ENCODE results near the gene NFAT5.

Gene NFAT5

GRCh38 chr16:69606985-69607384, 41.2 kb downstream of the NFAT5 start:
- Histone ChIP-seq H3K36me3 (ENCODE audit: control insufficient read depth in 1 of 2, insufficient read depth in 2 of 2, low read length in 2 of 2) (no peaks in the 10 kb centered on the region), H3K4me3 (ENCODE audit: low read depth in 1 of 2, low read length in 2 of 2) (no peak overlapping the region), H3K4me1 (ENCODE audit: control insufficient read depth in 1 of 2, insufficient read depth in 2 of 2, low read length in 2 of 2) (peaks cover 0 to 10% of the 10 kb centered on the region in 2 donors), H3K27me3 (ENCODE audit: low read depth, low read length) (no peaks in the 10 kb centered on the region), H3K9me3 (ENCODE audit: control insufficient read depth in 1 of 2, low read length in 2 of 2) (no peaks in the 10 kb centered on the region), H3K27ac (ENCODE audit: low read length) (no peak overlapping the region)

GRCh38 chr16:69607674-69608073, 41.9 kb downstream of the NFAT5 start:
- Histone ChIP-seq H3K4me3 (ENCODE audit: low read depth in 1 of 2, low read length in 2 of 2) (no peak overlapping the region), H3K4me1 (ENCODE audit: control insufficient read depth in 1 of 2, insufficient read depth in 2 of 2, low read length in 2 of 2) (peaks cover 0 to 10% of the 10 kb centered on the region in 2 donors), H3K36me3 (ENCODE audit: control insufficient read depth in 1 of 2, insufficient read depth in 2 of 2, low read length in 2 of 2) (no peaks in the 10 kb centered on the region), H3K27ac (ENCODE audit: low read length) (no peak overlapping the region), H3K27me3 (ENCODE audit: low read depth, low read length) (no peaks in the 10 kb centered on the region), H3K9me3 (ENCODE audit: control insufficient read depth in 1 of 2, low read length in 2 of 2) (no peaks in the 10 kb centered on the region)

- H3K9me3 ChIP-seq (ENCODE audit: control insufficient read depth in 1 of 2, low read length in 2 of 2): no peaks in the 10 kb centered on the region
- no peaks in the 10 kb centered on the region for H3K27me3 ChIP-seq (ENCODE audit: low read depth, low read length)
- H3K4me3 ChIP-seq (ENCODE audit: low read depth in 1 of 2, low read length in 2 of 2): no peak overlapping the region
- no peak overlapping the region for H3K27ac ChIP-seq (ENCODE audit: low read length)
- H3K36me3 ChIP-seq (ENCODE audit: control insufficient read depth in 1 of 2, insufficient read depth in 2 of 2, low read length in 2 of 2): no peaks in the 10 kb centered on the region
- H3K4me1 ChIP-seq (ENCODE audit: control insufficient read depth in 1 of 2, insufficient read depth in 2 of 2, low read length in 2 of 2): peaks cover 5 to 19% of the 10 kb centered on the region in 2 donors
Measured at GRCh38 chr16:69610356-69610755, 44.6 kb downstream of the NFAT5 start.

- Histone ChIP-seq H3K4me1 (ENCODE audit: control insufficient read depth in 1 of 2, insufficient read depth in 2 of 2, low read length in 2 of 2) (peaks cover 5 to 24% of the 10 kb centered on the region in 2 donors), H3K27me3 (ENCODE audit: low read depth, low read length) (no peaks in the 10 kb centered on the region), H3K27ac (ENCODE audit: low read length) (no peak overlapping the region), H3K36me3 (ENCODE audit: control insufficient read depth in 1 of 2, insufficient read depth in 2 of 2, low read length in 2 of 2) (no peaks in the 10 kb centered on the region), H3K4me3 (ENCODE audit: low read depth in 1 of 2, low read length in 2 of 2) (no peak overlapping the region), H3K9me3 (ENCODE audit: control insufficient read depth in 1 of 2, low read length in 2 of 2) (no peaks in the 10 kb centered on the region)
Measured at GRCh38 chr16:69611103-69611640, 45.4 kb downstream of the NFAT5 start.

- Histone ChIP-seq H3K27me3 (ENCODE audit: low read depth, low read length) (no peaks in the 10 kb centered on the region), H3K4me3 (ENCODE audit: low read depth in 1 of 2, low read length in 2 of 2) (no peak overlapping the region), H3K4me1 (ENCODE audit: control insufficient read depth in 1 of 2, insufficient read depth in 2 of 2, low read length in 2 of 2) (peaks cover 5 to 33% of the 10 kb centered on the region in 2 donors), H3K9me3 (ENCODE audit: control insufficient read depth in 1 of 2, low read length in 2 of 2) (no peaks in the 10 kb centered on the region), H3K27ac (ENCODE audit: low read length) (peak overlapping the region; percentile 53), H3K36me3 (ENCODE audit: control insufficient read depth in 1 of 2, insufficient read depth in 2 of 2, low read length in 2 of 2) (peaks cover 0 to 4% of the 10 kb centered on the region in 2 donors)
Measured at GRCh38 chr16:69613378-69614154, 47.8 kb downstream of the NFAT5 start.

GRCh38 chr16:69615528-69615927, 49.8 kb downstream of the NFAT5 start:
- peaks cover 0 to 4% of the 10 kb centered on the region in 2 donors for H3K36me3 ChIP-seq (ENCODE audit: control insufficient read depth in 1 of 2, insufficient read depth in 2 of 2, low read length in 2 of 2)
- H3K9me3 ChIP-seq (ENCODE audit: control insufficient read depth in 1 of 2, low read length in 2 of 2): no peaks in the 10 kb centered on the region
- H3K4me3 ChIP-seq (ENCODE audit: low read depth in 1 of 2, low read length in 2 of 2): no peak overlapping the region
- H3K27me3 ChIP-seq (ENCODE audit: low read depth, low read length): no peaks in the 10 kb centered on the region
- no peak overlapping the region for H3K27ac ChIP-seq (ENCODE audit: low read length)
- peaks cover 10 to 43% of the 10 kb centered on the region in 2 donors for H3K4me1 ChIP-seq (ENCODE audit: control insufficient read depth in 1 of 2, insufficient read depth in 2 of 2, low read length in 2 of 2)

GRCh38 chr16:69616082-69616481, 50.3 kb downstream of the NFAT5 start:
- Histone ChIP-seq H3K36me3 (ENCODE audit: control insufficient read depth in 1 of 2, insufficient read depth in 2 of 2, low read length in 2 of 2) (peaks cover 0 to 4% of the 10 kb centered on the region in 2 donors), H3K4me3 (ENCODE audit: low read depth in 1 of 2, low read length in 2 of 2) (no peak overlapping the region), H3K27me3 (ENCODE audit: low read depth, low read length) (no peaks in the 10 kb centered on the region), H3K4me1 (ENCODE audit: control insufficient read depth in 1 of 2, insufficient read depth in 2 of 2, low read length in 2 of 2) (peaks cover 10 to 40% of the 10 kb centered on the region in 2 donors), H3K27ac (ENCODE audit: low read length) (no peak overlapping the region), H3K9me3 (ENCODE audit: control insufficient read depth in 1 of 2, low read length in 2 of 2) (no peaks in the 10 kb centered on the region)

GRCh38 chr16:69618307-69618706, 52.5 kb downstream of the NFAT5 start:
- Histone ChIP-seq H3K27ac (ENCODE audit: low read length) (no peak overlapping the region), H3K4me1 (ENCODE audit: control insufficient read depth in 1 of 2, insufficient read depth in 2 of 2, low read length in 2 of 2) (peaks cover 5 to 39% of the 10 kb centered on the region in 2 donors), H3K27me3 (ENCODE audit: low read depth, low read length) (no peaks in the 10 kb centered on the region), H3K36me3 (ENCODE audit: control insufficient read depth in 1 of 2, insufficient read depth in 2 of 2, low read length in 2 of 2) (peaks cover 0 to 4% of the 10 kb centered on the region in 2 donors), H3K4me3 (ENCODE audit: low read depth in 1 of 2, low read length in 2 of 2) (no peak overlapping the region), H3K9me3 (ENCODE audit: control insufficient read depth in 1 of 2, low read length in 2 of 2) (no peaks in the 10 kb centered on the region)

- Histone ChIP-seq H3K4me1 (ENCODE audit: control insufficient read depth in 1 of 2, insufficient read depth in 2 of 2, low read length in 2 of 2) (peaks cover 5 to 35% of the 10 kb centered on the region in 2 donors), H3K27me3 (ENCODE audit: low read depth, low read length) (no peaks in the 10 kb centered on the region), H3K4me3 (ENCODE audit: low read depth in 1 of 2, low read length in 2 of 2) (no peak overlapping the region), H3K9me3 (ENCODE audit: control insufficient read depth in 1 of 2, low read length in 2 of 2) (no peaks in the 10 kb centered on the region), H3K27ac (ENCODE audit: low read length) (no peak overlapping the region), H3K36me3 (ENCODE audit: control insufficient read depth in 1 of 2, insufficient read depth in 2 of 2, low read length in 2 of 2) (peaks cover 0 to 4% of the 10 kb centered on the region in 2 donors)
Measured at GRCh38 chr16:69618721-69619120, 53.0 kb downstream of the NFAT5 start.

- H3K9me3 ChIP-seq (ENCODE audit: control insufficient read depth in 1 of 2, low read length in 2 of 2): no peaks in the 10 kb centered on the region
- peaks cover 0 to 4% of the 10 kb centered on the region in 2 donors for H3K36me3 ChIP-seq (ENCODE audit: control insufficient read depth in 1 of 2, insufficient read depth in 2 of 2, low read length in 2 of 2)
- H3K27me3 ChIP-seq (ENCODE audit: low read depth, low read length): no peaks in the 10 kb centered on the region
- H3K27ac ChIP-seq (ENCODE audit: low read length): no peak overlapping the region
- H3K4me1 ChIP-seq (ENCODE audit: control insufficient read depth in 1 of 2, insufficient read depth in 2 of 2, low read length in 2 of 2): peaks cover 5 to 31% of the 10 kb centered on the region in 2 donors
- no peak overlapping the region for H3K4me3 ChIP-seq (ENCODE audit: low read depth in 1 of 2, low read length in 2 of 2)
Measured at GRCh38 chr16:69619514-69619913, 53.7 kb downstream of the NFAT5 start.

- Histone ChIP-seq H3K36me3 (ENCODE audit: control insufficient read depth in 1 of 2, insufficient read depth in 2 of 2, low read length in 2 of 2) (peaks cover 0 to 4% of the 10 kb centered on the region in 2 donors), H3K27me3 (ENCODE audit: low read depth, low read length) (no peaks in the 10 kb centered on the region), H3K4me1 (ENCODE audit: control insufficient read depth in 1 of 2, insufficient read depth in 2 of 2, low read length in 2 of 2) (peaks cover 5 to 31% of the 10 kb centered on the region in 2 donors), H3K4me3 (ENCODE audit: low read depth in 1 of 2, low read length in 2 of 2) (no peak overlapping the region), H3K9me3 (ENCODE audit: control insufficient read depth in 1 of 2, low read length in 2 of 2) (no peaks in the 10 kb centered on the region), H3K27ac (ENCODE audit: low read length) (no peak overlapping the region)
Measured at GRCh38 chr16:69620573-69620972, 54.8 kb downstream of the NFAT5 start.
